PFSK-1 (cell line): ENCODE data around the gene SLC9A9.

ENCODE experiments used
- POLR2AphosphoS5 ChIP-seq: IDR thresholded peaks from 2 replicates; pipeline ENCODE4 v1.6.1; 2012; ENCODE audit warnings: low read depth, mild to moderate bottlenecking, control low read depth, low read length, moderate library complexity
- TF ChIP-seq, protein P1 (sequence below), 2 experiments: IDR thresholded peaks; 2 replicates each; pipeline versions ENCODE4 v1.6.1 to v1.8.0; 2011 to 2012; ENCODE audit warnings: low read depth in 2 of 2, low read length in 2 of 2, control low read depth in 1 of 2, inconsistent platforms in 1 of 2, mild to moderate bottlenecking in 1 of 2, moderate library complexity in 1 of 2; ENCODE audit not compliant: insufficient read depth in 1 of 2

DNA sequence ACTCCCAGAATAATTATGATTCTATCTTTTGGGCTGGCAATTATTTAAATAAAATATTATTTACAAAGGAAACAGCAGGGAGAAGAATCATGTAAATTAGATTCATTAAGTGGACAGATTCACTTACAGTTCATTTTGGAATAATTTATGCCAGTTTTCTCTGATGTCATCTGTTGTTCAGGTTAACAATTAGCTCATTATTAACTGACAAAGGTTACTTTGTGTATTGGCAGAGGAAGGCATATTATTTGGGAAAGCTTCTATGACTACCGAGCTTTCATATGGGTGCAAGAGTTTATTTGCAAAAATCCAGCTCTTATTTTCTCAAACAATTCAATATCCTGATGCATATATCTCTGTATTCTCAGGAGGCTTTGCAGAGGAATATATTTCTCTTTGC, 504.3 kb downstream of the SLC9A9 start:
- TF ChIP-seq, protein P1, sequence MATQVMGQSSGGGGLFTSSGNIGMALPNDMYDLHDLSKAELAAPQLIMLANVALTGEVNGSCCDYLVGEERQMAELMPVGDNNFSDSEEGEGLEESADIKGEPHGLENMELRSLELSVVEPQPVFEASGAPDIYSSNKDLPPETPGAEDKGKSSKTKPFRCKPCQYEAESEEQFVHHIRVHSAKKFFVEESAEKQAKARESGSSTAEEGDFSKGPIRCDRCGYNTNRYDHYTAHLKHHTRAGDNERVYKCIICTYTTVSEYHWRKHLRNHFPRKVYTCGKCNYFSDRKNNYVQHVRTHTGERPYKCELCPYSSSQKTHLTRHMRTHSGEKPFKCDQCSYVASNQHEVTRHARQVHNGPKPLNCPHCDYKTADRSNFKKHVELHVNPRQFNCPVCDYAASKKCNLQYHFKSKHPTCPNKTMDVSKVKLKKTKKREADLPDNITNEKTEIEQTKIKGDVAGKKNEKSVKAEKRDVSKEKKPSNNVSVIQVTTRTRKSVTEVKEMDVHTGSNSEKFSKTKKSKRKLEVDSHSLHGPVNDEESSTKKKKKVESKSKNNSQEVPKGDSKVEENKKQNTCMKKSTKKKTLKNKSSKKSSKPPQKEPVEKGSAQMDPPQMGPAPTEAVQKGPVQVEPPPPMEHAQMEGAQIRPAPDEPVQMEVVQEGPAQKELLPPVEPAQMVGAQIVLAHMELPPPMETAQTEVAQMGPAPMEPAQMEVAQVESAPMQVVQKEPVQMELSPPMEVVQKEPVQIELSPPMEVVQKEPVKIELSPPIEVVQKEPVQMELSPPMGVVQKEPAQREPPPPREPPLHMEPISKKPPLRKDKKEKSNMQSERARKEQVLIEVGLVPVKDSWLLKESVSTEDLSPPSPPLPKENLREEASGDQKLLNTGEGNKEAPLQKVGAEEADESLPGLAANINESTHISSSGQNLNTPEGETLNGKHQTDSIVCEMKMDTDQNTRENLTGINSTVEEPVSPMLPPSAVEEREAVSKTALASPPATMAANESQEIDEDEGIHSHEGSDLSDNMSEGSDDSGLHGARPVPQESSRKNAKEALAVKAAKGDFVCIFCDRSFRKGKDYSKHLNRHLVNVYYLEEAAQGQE (IDR thresholded peaks at IDR 0.05; ENCODE audit: insufficient read depth in 1 of 2, low read depth in 2 of 2, low read length in 2 of 2), result no peak
- no peak for TF ChIP-seq POLR2AphosphoS5
